ENCODE measurements around the gene HOXC10. TPM values are rescaled to one million over a fixed set of nuclear protein-coding genes. Genes with fewer than 3 reads are reported as not detected.

The HOXC10 gene
- total and polyA plus RNA-seq, 2 of the 8 experiments (the other 6 are each of a cell fraction or from before 2014, with no cell fraction given) = not detected

- TF ChIP-seq USF2 (IDR thresholded peaks at IDR 0.05; ENCODE audit: low read length) = peak; percentile 99
- peak; percentile 92 for TF ChIP-seq MAX (IDR thresholded peaks at IDR 0.05)
- TF ChIP-seq JUND (IDR thresholded peaks at IDR 0.05; ENCODE audit: low read length) = no peak
- TF ChIP-seq SIRT6 (IDR thresholded peaks at IDR 0.05; ENCODE audit: low read length) = no peak
- TF ChIP-seq EGR1 (IDR thresholded peaks at IDR 0.05; ENCODE audit: borderline replicate concordance, low read depth, low read length) = peak; percentile 59; the same call in 1 of the 2 replicates
- 0 out of 4 replicates have a peak, but pooled peaks of 1 of the 2 experiments have one; percentile 47 for TF ChIP-seq SIN3A (conservative IDR thresholded peaks at IDR 0.05 in 1 of 2, IDR thresholded peaks at IDR 0.05 in 1 of 2; ENCODE audit: low read depth in 1 of 2, low read length in 2 of 2)
- TF ChIP-seq EP300 (IDR thresholded peaks at IDR 0.05; ENCODE audit: borderline replicate concordance in 1 of 2, low read depth in 2 of 2, low read length in 2 of 2) = no peak; a peak in 1 of 3 replicates
- TF ChIP-seq PHF8 (conservative IDR thresholded peaks at IDR 0.05; ENCODE audit: low read depth, low read length) = no peak
- TF ChIP-seq ATF3 (IDR thresholded peaks at IDR 0.05; ENCODE audit: insufficient read depth, low read depth, low read length) = peak; percentile 99
- no peak for TF ChIP-seq TAF1 (IDR thresholded peaks at IDR 0.05; ENCODE audit: low read depth, low read length)
- no peak for TF ChIP-seq FOSL1 (IDR thresholded peaks at IDR 0.05; ENCODE audit: insufficient read depth, low read depth, low read length)
- no peak for TF ChIP-seq GABPA (IDR thresholded peaks at IDR 0.05; ENCODE audit: borderline replicate concordance, insufficient read depth, low read length)
- no peak for TF ChIP-seq TEAD4 (IDR thresholded peaks at IDR 0.05; ENCODE audit: low read depth, low read length)
Observed at GRCh38 chr12:53938326-53939140, 46.4 kb upstream of the HOXC10 start, which contains the start of gene HOXC13 (continued).
